Thoracic aorta (tissue), 2 donors: ENCODE data around the gene MYMK. TPM values are rescaled to one million over a fixed set of nuclear protein-coding genes. Genes with fewer than 3 reads are reported as not detected.

Source experiments
- ATAC-seq: fragments of 150-250 bp; one replicate; pipeline ENCODE4 v1.8.0; 2017; ENCODE audit warnings: low read depth; ENCODE audit not compliant: insufficient number of reproducible peaks, low FRiP score
- DNase-seq: peaks from one replicate; pipeline ENCODE4 v3.0.0-alpha.2; 2020; ENCODE audit warnings: low spot score
- H3K27ac ChIP-seq, 2 donors: fragments of 200-600 bp; sonication (generic); 1 replicate in 1 of 2; 2 replicates in 1 of 2; pipeline ENCODE4 v1.5.1; 2016; ENCODE audit warnings: mild to moderate bottlenecking in 2 of 2, moderate library complexity in 2 of 2
- H3K27me3 ChIP-seq: fragments of 200-600 bp; sonication (generic); replicated peaks from 2 replicates; pipeline ENCODE4 v1.6.0; 2016; ENCODE audit warnings: mild to moderate bottlenecking; ENCODE audit not compliant: insufficient read depth
- H3K36me3 ChIP-seq: fragments of 200-600 bp; sonication (generic); one replicate; pipeline ENCODE4 v1.5.1; 2016
- H3K4me1 ChIP-seq, 2 donors: fragments of 200-600 bp; sonication (generic); 1 replicate in 1 of 2; 2 replicates in 1 of 2; pipeline versions ENCODE4 v1.5.1 to v1.6.0; 2016; ENCODE audit warnings: low read depth in 2 of 2, mild to moderate bottlenecking in 1 of 2; ENCODE audit not compliant: control insufficient read depth in 1 of 2
- H3K4me3 ChIP-seq: fragments of 200-600 bp; sonication (generic); 2 replicates; pipeline ENCODE4 v1.5.1; 2016; ENCODE audit warnings: mild to moderate bottlenecking
- H3K9me3 ChIP-seq: fragments of 200-600 bp; sonication (generic); 2 replicates; pipeline ENCODE4 v1.5.1; 2016
- CTCF ChIP-seq: fragments of 200-600 bp; sonication (generic); IDR thresholded peaks from one replicate; pipeline ENCODE4 v1.5.1; 2019; ENCODE audit warnings: antibody characterized with exemption
- total RNA-seq, 2 donors: library from RNA; depleted of rRNA; stranded (reverse); fragments of >200 nt; gene quantifications; one replicate each; pipeline versions ENCODE4 v1.1.0 to v1.2.3, GENCODE V29; 2016

MYMK gene
- total RNA-seq, 2 donors from 2014 or later = not detected

GRCh38 chr9:133493428-133493827, 31.3 kb downstream of the MYMK start:
- TF ChIP-seq CTCF = no peak
- H3K27me3 ChIP-seq = no peaks in the 10 kb centered on the region
- no peak overlapping the region for H3K4me3 ChIP-seq
- no peaks in the 10 kb centered on the region for H3K36me3 ChIP-seq
- H3K4me1 ChIP-seq = peaks cover 4 to 21% of the 10 kb centered on the region in 2 donors
- ATAC-seq = no peak
- H3K27ac ChIP-seq = no peak overlapping the region
- H3K9me3 ChIP-seq = no peaks in the 10 kb centered on the region
- no peak for DNase-seq

GRCh38 chr9:133492061-133493021, 32.4 kb downstream of the MYMK start:
- no peaks in the 10 kb centered on the region for H3K27me3 ChIP-seq
- H3K27ac ChIP-seq = peak overlapping the region; percentile 23 to 53
- DNase-seq (no peak), ATAC-seq (no peak)
- no peaks in the 10 kb centered on the region for H3K36me3 ChIP-seq
- no peaks in the 10 kb centered on the region for H3K9me3 ChIP-seq
- TF ChIP-seq CTCF = no peak
- H3K4me1 ChIP-seq = peaks cover 4 to 21% of the 10 kb centered on the region in 2 donors
- H3K4me3 ChIP-seq = no peak overlapping the region

- Histone ChIP-seq H3K9me3 (no peaks in the 10 kb centered on the region), H3K27ac (peak overlapping the region in 1 of 2 donors; percentile 53), H3K4me1 (peaks cover 4 to 21% of the 10 kb centered on the region in 2 donors), H3K36me3 (no peaks in the 10 kb centered on the region), H3K27me3 (no peaks in the 10 kb centered on the region), H3K4me3 (no peak overlapping the region)
- ATAC-seq (no peak), DNase-seq (no peak)
- no peak for TF ChIP-seq CTCF
Observed at GRCh38 chr9:133491656-133491925, 33.2 kb downstream of the MYMK start.

DNA sequence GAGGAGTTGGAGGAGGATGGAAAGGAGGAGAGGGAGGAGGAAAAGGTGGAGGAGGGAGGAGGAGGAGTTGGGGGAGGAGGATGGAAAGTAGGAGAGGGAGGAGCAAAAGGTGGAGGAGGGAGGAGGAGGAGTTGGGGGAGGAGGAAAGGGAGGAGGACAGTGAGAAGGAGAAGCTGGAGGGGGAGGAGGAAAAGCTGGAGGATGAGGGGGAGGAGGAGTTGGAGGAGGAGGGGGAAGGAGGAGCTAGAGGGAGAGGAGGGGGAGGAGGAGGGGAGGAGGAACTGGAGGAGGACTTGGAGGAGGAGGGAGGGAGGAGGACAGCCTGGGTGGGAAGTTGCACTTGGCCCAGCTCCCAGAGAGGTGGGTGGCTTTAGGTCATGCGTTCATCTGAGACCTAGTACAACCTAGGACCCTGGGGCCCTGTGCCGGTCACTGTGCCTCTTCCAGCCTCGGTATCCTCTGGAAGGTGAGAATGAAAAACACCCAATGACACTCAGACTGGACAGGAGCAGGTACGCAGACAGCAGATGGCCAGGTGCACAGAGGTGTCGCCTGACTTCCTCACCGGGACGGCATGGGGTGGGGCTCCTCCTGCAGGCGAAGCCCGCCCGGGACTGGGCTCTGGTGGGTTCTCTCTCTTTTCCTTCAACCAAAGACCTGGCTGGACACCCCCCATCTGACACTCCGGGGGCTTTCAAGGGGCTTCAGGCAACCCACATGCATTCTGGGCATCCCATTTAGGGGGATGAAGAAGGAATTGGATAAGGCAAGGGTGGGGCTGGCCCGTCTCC, 33.7 kb downstream of the MYMK start:
- Histone ChIP-seq H3K4me1 (peaks cover 4 to 21% of the 10 kb centered on the region in 2 donors), H3K27me3 (no peaks in the 10 kb centered on the region), H3K27ac (no peak overlapping the region), H3K4me3 (no peak overlapping the region), H3K9me3 (no peaks in the 10 kb centered on the region), H3K36me3 (no peaks in the 10 kb centered on the region)
- ATAC-seq = no peak
- no peak for TF ChIP-seq CTCF
- no peak for DNase-seq

- H3K27ac ChIP-seq = no peak overlapping the region
- TF ChIP-seq CTCF = no peak
- DNase-seq (no peak), ATAC-seq (no peak)
- no peak overlapping the region for H3K4me3 ChIP-seq
- H3K9me3 ChIP-seq = no peaks in the 10 kb centered on the region
- no peaks in the 10 kb centered on the region for H3K36me3 ChIP-seq
- no peaks in the 10 kb centered on the region for H3K27me3 ChIP-seq
- H3K4me1 ChIP-seq = peaks cover 4 to 21% of the 10 kb centered on the region in 2 donors
Observed at GRCh38 chr9:133490201-133490681, 34.5 kb downstream of the MYMK start.
